8988T (cell line): ENCODE data around the gene RAB7A.
"Not testable (repeated sequence)": the region's sequence is repeated elsewhere in the genome, so short reads cannot be mapped to it uniquely, and the experiment has no call there.

ENCODE experiments used
- DNase-seq: peaks from one replicate; pipeline ENCODE4 v3.0.0; 2011

RAB7A gene

GRCh38 chr3:128712848-128713247, 13.1 kb upstream of the RAB7A start:
- DNase-seq, result no peak

DNA sequence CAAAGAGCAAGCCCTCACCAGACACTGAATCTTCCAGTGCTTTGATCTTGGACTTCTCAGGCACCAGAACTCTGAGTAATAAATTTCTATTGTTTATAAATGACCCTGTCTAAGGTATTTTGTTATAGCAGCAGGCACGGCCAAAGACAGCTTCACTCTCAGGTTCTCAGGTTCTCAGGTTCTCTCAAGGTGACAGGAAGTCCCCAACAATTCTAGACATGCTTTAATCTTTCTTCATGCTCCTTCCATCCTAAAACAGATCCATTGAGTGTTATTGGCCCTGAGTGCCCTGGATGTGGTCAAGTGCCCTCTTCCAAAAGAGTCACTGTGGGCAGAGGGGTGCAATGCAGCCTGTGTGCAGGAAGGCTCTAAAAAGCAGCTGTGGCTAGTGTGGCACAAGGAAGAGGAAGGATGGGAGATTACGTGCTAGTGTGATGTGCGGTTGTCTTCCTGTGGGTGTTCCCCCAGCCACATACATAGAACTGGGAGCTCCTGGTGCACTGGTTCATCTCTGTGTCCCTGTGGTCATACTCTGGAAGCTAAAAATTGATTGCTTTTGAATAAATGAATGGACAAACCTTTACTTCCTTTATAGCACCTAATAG, 11.0 kb upstream of the RAB7A start:
- DNase-seq, result no peak

DNA sequence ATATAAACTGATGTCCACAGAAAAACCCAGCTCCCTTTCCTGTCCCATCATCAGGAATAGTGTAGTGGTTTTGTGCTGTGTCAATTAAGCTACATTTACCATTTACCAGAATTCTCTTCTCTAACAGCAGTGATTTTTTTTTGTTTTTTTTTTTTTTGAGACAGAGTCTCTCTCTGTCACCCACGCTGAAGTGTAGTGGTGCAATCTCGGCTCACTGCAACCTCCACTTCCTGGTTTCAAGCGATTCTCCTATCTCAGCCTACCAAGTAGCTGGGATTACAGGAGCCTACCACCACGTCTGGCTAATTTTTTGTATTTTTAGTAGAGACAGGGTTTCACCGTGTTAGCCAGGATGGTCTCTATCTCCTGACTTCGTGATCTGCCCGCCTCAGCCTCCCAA, 7.1 kb upstream of the RAB7A start:
- DNase-seq, result not testable (repeated sequence)

- DNase-seq, result no peak
Observed at GRCh38 chr3:128720891-128721290, 5.1 kb upstream of the RAB7A start.

GRCh38 chr3:128723477-128723876, 2.5 kb upstream of the RAB7A start:
- no peak for DNase-seq

DNA sequence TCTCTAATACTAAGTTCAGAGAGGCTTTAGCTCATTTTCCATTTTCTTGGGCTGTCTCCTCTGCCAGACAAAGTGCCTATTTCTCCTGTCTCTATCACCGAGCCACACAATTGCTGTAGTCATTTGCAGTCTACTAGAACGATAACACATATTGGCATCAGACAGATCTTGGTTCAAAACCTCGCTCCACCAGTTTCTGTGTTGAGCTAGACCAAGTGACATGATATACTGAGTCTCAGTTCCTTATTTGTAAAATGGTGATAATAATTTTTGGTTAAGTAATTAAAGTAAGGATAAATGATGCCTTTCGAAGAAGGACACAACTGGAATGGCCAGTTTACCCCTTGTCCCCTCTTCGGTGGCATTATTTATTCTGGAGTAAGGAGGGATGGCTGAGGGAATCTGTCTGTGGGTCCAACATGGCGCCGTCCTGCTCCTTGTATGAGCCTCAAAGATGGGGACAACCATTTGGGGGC, 398 bp upstream of the RAB7A start:
- no peak for DNase-seq

DNA sequence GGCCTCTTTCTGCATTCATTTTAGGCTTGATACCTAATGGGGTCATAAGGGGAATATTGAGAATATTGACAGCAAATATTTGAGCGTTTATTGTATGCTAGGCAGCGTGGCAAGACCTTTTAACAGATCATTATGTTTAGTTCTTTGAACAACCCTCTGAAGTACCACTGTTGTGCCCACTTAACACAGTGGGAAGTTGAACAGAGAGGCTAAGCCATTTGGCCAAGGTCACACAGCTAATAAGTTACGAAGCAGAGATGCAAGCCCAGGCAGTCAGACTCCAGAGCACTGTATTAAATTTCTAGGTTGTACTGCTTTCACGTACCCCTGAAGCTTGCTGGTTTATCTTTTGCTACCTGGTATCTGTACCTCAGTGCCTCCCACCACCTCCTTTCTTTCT, 1.1 kb downstream of the RAB7A start:
- no peak for DNase-seq

GRCh38 chr3:128727485-128727884, 1.5 kb downstream of the RAB7A start:
- no peak for DNase-seq

DNA sequence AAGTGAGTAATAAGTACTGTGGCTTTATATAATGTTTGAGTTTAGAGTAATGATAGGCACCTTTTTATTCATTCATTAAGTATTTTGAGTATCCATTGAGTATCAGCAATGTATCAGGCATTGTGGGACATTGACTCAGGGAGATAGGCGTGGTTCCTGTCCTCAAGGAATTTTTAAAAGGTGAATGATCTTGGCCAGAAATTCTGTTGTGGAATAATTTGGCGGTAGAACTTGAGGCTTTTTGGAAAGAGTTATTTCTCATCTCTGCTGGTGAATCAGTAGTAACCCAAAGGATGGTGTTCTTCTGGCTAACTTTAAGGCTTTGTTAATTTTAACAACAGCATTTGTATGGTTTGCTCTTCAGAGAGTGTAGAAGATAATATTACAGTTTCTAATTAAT, 2.0 kb downstream of the RAB7A start:
- DNase-seq, result no peak

GRCh38 chr3:128728521-128728920, 2.5 kb downstream of the RAB7A start:
- not testable (repeated sequence) for DNase-seq

- DNase-seq, result no peak
Observed at GRCh38 chr3:128730471-128730870, 4.5 kb downstream of the RAB7A start.

DNA sequence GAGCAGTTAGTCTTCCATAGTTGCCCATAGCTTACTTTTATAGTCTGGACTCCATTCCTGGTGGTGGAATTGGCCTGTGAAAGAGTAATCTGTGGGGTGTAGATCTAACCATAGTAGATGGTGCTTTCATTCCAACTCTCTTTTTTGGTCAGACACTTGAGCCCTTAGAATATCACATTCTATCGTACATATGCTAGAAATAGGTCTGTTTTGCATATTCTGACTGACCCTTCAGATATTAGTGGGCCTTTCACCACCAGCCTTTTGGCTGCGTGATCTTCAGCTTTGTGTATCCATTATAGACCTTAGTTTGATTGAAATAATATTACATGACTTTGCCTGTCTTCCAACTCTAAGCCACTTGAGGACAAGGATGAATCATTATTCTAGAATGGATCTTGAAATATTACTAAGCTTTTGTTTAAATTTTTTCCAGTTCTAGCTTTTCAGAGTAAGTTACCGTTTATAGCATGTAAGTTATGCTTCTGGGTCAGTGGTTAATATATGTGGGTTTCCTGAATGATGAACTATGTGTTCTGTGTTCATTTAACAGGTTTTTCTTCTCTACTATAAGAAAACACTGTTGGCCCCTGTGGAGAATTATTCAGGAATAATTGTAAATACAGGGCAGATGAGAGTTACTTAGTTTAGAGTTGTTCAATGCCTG, 8.7 kb downstream of the RAB7A start:
- DNase-seq, result no peak

DNA sequence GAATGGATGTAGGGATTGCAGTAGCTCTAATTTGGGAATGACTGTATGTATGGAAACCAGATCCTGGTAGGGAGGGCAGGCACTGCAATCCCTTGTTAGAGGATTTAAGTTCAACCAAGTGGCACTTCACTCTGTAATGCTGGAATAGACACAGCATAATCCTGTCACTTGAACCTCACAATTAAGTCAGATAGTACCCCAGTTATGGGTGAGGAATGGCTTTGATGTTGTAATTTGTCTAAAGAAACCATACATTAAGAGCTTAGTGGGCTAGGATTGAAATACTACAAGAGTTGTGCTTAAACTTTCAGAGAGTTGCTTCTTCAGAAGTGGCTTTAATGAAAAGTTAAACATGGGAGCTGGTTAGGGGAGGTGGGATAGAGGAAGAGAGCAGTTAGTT, 9.3 kb downstream of the RAB7A start:
- DNase-seq, result no peak

DNA sequence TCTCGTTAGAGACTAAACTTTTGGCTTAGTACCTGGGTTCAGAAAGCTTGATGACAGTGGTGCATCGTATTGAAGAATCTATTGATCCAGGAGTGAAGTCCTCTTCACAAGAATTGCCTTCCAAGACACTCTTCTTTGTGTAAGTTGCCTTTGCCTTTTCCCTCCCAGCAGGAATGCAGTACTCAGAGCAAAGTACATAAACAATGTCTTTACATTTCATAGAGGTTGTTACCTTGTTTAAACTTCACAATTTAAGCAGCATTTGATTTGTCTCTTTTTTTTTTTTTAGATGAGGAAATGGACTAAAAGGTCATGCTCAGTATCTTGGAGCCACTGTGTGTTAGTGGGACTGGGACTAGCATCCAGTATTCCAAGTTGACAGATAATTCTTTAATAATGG, 9.9 kb downstream of the RAB7A start:
- DNase-seq, result no peak

DNA sequence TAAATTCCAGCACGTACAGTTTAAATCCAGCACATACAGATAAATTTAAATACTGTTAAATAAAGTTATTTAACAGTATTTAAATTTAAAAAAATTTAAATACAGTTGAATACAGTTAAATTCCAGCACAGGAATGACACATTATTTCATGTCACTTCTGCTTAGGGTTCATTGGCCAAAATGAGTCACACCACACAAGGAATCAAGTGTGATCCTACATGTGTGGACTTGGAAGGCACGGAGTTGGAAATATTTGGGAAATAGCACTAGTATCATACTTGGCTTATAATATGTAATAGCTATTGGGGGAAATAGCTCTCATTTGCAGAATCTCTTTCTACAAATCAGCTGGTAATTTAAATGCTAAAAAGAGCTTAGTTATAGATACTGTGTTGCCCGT, 10.6 kb downstream of the RAB7A start:
- DNase-seq, result no peak

DNA sequence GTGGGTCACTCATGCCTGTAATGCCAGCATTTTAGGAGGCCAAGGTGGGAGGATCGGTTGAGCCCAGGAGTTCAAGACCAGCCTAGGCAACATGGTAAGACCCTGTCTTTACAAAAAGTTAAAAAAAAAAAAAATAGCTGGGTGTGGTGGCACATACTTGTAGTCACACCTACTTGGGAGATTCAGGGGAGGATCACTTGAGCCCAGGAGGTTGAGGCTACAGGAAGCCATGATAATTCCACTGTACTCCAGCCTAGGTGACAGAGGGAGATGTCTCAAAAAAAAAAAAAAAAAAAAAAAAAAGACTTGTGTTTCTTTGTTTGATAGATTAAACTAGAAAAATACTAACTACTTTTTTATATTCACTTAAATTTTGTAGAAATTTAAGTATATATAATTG, 14.6 kb downstream of the RAB7A start:
- DNase-seq, result no peak

DNA sequence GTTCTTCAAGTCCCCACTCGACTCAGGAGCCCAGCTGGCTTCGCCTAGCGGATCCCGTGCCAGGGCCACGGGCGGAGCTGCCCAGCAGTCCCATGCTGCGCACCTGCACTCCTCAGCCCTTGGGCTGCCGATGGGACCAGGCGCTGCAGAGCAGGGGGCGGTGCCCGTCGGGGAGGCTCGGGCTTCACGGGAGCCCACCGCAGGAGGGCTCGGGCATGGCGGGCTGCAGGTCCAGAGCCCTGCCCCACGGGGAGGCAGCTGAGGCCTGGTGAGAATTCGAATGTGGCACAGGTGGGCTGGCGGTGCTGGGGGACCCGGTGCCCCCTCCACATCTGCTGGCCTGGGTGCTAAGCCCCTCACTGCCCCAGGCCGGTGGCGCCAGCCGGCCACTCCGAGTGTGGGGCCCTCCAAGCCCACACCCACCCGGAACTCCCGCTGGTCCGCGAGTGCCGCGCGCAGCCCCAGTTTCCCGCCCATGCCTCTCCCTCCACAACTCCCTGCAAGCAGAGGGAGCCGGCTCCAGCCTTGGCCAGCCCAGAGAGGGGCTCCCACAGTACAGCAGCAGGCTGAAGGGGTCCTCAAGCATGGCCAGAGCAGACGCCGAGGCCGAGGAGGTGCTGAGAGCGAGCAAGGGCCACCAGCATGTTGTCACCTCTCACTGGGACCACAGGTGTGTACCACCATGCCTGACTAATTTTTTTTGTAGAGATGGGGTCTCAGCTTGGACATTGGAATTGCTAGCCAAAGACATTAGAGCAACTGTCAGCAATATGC, 17.0 kb downstream of the RAB7A start:
- no peak for DNase-seq

- DNase-seq, result no peak
Observed at GRCh38 chr3:128745742-128746141, 19.8 kb downstream of the RAB7A start.

- no peak for DNase-seq
Observed at GRCh38 chr3:128746881-128747280, 20.9 kb downstream of the RAB7A start.

GRCh38 chr3:128748557-128748956, 22.6 kb downstream of the RAB7A start:
- no peak for DNase-seq

DNA sequence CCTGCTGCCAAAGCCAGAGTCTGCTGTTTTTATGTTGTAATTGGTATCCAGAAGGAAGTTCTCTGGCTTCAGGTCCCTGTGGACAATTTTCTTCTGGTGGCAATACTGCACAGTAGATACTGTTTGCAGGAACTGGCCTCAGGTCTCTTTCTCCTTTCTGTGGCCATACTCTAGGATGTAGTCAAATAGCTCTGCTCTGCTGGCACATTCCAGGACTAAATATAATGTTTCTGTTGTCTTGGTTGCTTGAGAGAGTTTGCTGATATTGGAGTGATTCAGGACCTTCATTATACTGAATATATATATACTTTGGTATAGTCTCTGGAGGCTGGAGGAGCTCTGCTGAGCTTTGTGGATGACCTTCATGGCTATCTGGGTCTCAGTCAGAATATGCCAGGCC, 23.1 kb downstream of the RAB7A start:
- DNase-seq, result no peak

- not testable (repeated sequence) for DNase-seq
Observed at GRCh38 chr3:128749561-128749960, 23.6 kb downstream of the RAB7A start.

DNA sequence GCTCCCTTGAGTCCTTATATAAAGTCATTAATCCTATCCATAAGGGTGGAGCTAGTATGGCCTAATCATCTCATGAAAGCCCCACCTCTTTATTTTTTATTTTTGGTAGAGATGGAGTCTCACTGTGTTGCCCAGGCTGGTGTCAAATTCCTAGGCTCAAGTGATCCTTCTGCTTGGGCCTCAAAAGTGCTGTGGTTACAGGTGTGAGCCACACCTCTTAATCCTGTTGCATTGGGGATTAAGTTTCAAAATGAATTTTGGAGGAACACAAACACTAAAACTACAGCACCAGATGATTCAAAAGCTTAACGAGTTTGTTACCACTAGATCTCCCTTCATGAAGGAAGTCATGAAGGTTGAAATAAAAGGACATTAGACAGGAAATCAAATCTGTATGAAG, 27.7 kb downstream of the RAB7A start:
- DNase-seq, result no peak

DNA sequence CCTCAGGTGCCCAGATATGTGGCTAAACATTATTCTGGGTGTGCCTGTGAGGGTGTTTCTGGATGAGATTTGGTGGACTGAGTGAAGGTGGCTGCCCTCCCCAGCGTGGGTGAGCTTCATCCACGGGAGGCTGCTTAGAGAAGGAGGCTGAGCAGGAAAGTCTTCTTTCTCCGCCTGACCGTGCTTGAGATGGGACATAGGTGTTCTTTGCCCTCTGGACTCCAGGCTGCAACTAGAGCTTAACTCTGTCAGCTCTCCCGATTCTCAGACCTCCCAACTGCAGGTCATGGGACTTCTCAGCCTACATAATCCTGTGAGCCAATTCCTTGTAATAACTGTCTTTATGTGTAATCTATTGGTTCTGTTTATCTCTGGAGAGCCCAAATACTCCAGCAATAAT, 34.1 kb downstream of the RAB7A start:
- no peak for DNase-seq
